Measurements from ENCODE around the gene LRPPRC. TPM values are rescaled to one million over a fixed set of nuclear protein-coding genes. Genes with fewer than 3 reads are reported as not detected.

LRPPRC gene
- total and polyA plus RNA-seq, 4 experiments from 2014 or later = 41.0 to 65.3 (median 52.7) TPM

DNA sequence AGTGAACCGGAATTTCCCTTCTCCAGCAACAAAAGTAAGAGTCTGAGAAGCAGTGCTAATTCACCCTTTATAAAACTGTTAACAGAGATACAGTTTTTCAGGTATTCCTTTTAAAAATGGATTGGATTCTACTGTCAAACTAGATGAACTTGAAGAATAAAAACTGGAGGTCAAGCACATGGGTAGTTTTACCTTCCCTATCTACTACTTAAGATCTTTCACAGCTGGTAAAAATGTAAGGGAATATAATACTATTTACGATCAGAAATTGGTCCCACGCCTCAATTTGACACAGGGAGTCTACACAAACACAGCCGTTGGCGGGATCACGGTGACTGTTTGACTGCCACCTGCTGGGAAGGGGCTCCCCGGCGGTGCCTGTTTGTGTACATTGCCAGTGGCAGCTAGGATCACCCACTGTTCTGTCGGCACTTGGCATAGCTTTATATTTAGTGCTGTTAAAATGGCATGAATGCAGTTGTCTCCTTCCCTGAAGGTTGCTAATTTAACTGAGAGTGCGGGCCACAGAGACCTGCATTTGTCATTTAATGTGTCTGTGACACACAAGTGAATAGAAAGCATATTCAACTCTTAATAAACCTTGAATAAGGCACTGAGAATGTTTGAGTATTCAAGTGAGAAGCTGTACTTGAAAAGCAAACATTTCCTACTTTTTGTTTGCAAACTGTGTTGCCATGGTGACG lies 97.5 kb downstream of the LRPPRC start:
- Mint-ChIP-seq H3K36me3 (peaks cover 46 to 68% of the 10 kb centered on the region in 2 donors), H3K9me3 (no peaks in the 10 kb centered on the region)
- intact Hi-C loops (cut with micrococcal nuclease) = no loop called here

DNA sequence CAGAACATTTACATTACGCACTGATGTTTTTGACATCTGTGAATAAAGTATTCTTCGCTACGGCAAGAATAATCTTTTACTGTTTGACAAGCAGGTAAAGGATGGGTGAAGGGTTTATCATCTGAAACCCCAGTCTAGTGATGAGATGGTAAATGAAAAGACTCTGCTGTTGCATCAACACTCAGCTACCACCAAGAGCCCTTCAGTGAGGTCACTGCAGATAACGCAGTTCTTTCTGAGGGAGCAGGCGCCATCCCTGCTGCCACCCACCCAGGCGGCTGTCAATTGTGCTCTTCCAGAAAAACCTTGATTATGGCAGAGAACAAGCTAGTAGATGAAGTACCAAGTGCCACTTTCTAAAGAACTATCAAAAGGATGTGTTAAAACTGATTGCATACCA lies 98.3 kb downstream of the LRPPRC start:
- no peaks in the 10 kb centered on the region for H3K9me3 Mint-ChIP-seq
- H3K9me3 ChIP-seq (ENCODE audit: control insufficient read depth in 1 of 2, low read length in 2 of 2) = no peaks in the 10 kb centered on the region
- no peak overlapping the region for H3K4me3 Mint-ChIP-seq
- peaks cover 50 to 70% of the 10 kb centered on the region in 2 donors for H3K36me3 Mint-ChIP-seq
- no peak overlapping the region for H3K4me3 ChIP-seq (ENCODE audit: low read length in 2 of 2)
- H3K27ac Mint-ChIP-seq = peak overlapping the region in 1 of 7 donors; percentile 37
- H3K36me3 ChIP-seq (ENCODE audit: insufficient read depth, low read length) = peaks cover 22% of the 10 kb centered on the region
- no peaks in the 10 kb centered on the region for H3K4me1 ChIP-seq (ENCODE audit: insufficient read depth, low read length)
- intact Hi-C loops (cut with micrococcal nuclease) = no loop called here
- H3K27me3 Mint-ChIP-seq = no peaks in the 10 kb centered on the region
- no peak overlapping the region for H3K27ac ChIP-seq (ENCODE audit: low read depth, low read length)
- no peaks in the 10 kb centered on the region for H3K4me1 Mint-ChIP-seq
- ChIA-PET POLR2A (ENCODE audit: partially characterized antibody) (no interaction called here), CTCF (ENCODE audit: partially characterized antibody) (no interaction called here)
- H3K27me3 ChIP-seq (ENCODE audit: insufficient read depth, low read length) = no peaks in the 10 kb centered on the region
- no peak for DNase-seq

More for the DNA sequence above, 97.5 kb downstream of the LRPPRC start:
- Mint-ChIP-seq H3K4me3 (no peak overlapping the region), H3K27me3 (no peaks in the 10 kb centered on the region), H3K27ac (no peak overlapping the region), H3K4me1 (no peaks in the 10 kb centered on the region)
- H3K36me3 ChIP-seq (ENCODE audit: insufficient read depth, low read length) = peaks cover 18% of the 10 kb centered on the region
- no peaks in the 10 kb centered on the region for H3K4me1 ChIP-seq (ENCODE audit: insufficient read depth, low read length)
- H3K27ac ChIP-seq (ENCODE audit: low read depth, low read length) = no peak overlapping the region
- CTCF ChIA-PET (ENCODE audit: partially characterized antibody) = no interaction called here
- no peak overlapping the region for H3K4me3 ChIP-seq (ENCODE audit: low read length in 2 of 2)
- H3K27me3 ChIP-seq (ENCODE audit: insufficient read depth, low read length) = no peaks in the 10 kb centered on the region
- no peak for DNase-seq
- no peaks in the 10 kb centered on the region for H3K9me3 ChIP-seq (ENCODE audit: control insufficient read depth in 1 of 2, low read length in 2 of 2)
- POLR2A ChIA-PET (ENCODE audit: partially characterized antibody) = no interaction called here

DNA sequence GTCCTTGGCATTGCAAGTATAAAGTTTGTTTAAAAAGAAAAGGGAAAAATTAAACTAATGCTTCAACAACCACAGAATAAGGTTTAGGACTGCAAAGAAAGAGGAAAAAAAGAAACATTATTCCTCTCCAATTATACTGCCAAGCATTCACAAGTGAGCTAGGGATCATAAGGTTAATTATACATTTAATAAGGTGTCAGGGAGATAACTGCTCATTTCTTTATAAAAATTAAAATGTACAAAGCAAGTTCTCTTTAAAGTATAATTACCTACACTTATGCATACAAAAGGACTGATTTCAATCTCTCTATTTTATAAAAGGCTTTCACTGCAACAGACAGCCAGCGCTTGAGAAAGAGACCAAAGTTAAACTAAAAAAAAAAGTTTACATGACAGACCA lies 98.9 kb downstream of the LRPPRC start:
- ChIA-PET POLR2A (ENCODE audit: partially characterized antibody) (no interaction called here), CTCF (ENCODE audit: partially characterized antibody) (no interaction called here)
- Histone ChIP-seq H3K27ac (ENCODE audit: low read depth, low read length) (no peak overlapping the region), H3K36me3 (ENCODE audit: insufficient read depth, low read length) (peaks cover 26% of the 10 kb centered on the region), H3K4me3 (ENCODE audit: low read length in 2 of 2) (no peak overlapping the region), H3K9me3 (ENCODE audit: control insufficient read depth in 1 of 2, low read length in 2 of 2) (no peaks in the 10 kb centered on the region), H3K4me1 (ENCODE audit: insufficient read depth, low read length) (no peaks in the 10 kb centered on the region), H3K27me3 (ENCODE audit: insufficient read depth, low read length) (no peaks in the 10 kb centered on the region)
- Mint-ChIP-seq H3K9me3 (no peaks in the 10 kb centered on the region), H3K4me1 (no peaks in the 10 kb centered on the region), H3K36me3 (peaks cover 54 to 74% of the 10 kb centered on the region in 2 donors), H3K4me3 (no peak overlapping the region), H3K27ac (peak overlapping the region in 1 of 7 donors; percentile 10), H3K27me3 (no peaks in the 10 kb centered on the region)
- no peak for DNase-seq
- intact Hi-C loops (cut with micrococcal nuclease) = no loop called here

DNA sequence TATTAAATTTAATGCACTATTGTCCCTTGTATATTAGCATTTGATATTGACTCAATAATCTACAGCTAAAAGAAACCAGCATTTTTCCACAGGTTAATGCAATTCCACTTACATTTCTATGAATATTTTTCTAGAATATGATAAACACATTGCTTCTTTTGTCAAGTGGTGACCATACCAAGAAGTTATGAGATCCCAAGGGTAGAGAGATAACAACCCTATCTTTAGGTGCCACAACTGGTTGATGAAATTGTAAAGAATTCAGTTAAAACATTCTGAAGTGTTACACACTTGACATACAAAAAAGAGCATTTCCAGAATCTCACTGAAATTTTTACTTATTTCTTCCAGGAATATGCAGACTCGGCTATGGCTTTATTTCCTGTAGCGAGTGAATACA lies 101.0 kb downstream of the LRPPRC start:
- Mint-ChIP-seq H3K27me3 (no peaks in the 10 kb centered on the region), H3K27ac (no peak overlapping the region), H3K4me1 (no peaks in the 10 kb centered on the region), H3K36me3 (peaks cover 62 to 84% of the 10 kb centered on the region in 2 donors), H3K4me3 (no peak overlapping the region), H3K9me3 (peaks cover 0 to 2% (median 0%) of the 10 kb centered on the region in 8 donors)
- H3K4me1 ChIP-seq (ENCODE audit: insufficient read depth, low read length) = no peaks in the 10 kb centered on the region
- POLR2A ChIA-PET (ENCODE audit: partially characterized antibody) = interaction anchor here (1.0 kb wide), 1 partner anchor 8 kb away, joined by 3 read pairs; no protein-coding TSS in a partner anchor
- H3K36me3 ChIP-seq (ENCODE audit: insufficient read depth, low read length) = peaks cover 38% of the 10 kb centered on the region
- H3K4me3 ChIP-seq (ENCODE audit: low read length in 2 of 2) = no peak overlapping the region
- no peaks in the 10 kb centered on the region for H3K9me3 ChIP-seq (ENCODE audit: control insufficient read depth in 1 of 2, low read length in 2 of 2)
- no peak overlapping the region for H3K27ac ChIP-seq (ENCODE audit: low read depth, low read length)
- intact Hi-C loops (cut with micrococcal nuclease) = no loop called here
- CTCF ChIA-PET (ENCODE audit: partially characterized antibody) = no interaction called here
- H3K27me3 ChIP-seq (ENCODE audit: insufficient read depth, low read length) = no peaks in the 10 kb centered on the region
- no peak for DNase-seq

DNA sequence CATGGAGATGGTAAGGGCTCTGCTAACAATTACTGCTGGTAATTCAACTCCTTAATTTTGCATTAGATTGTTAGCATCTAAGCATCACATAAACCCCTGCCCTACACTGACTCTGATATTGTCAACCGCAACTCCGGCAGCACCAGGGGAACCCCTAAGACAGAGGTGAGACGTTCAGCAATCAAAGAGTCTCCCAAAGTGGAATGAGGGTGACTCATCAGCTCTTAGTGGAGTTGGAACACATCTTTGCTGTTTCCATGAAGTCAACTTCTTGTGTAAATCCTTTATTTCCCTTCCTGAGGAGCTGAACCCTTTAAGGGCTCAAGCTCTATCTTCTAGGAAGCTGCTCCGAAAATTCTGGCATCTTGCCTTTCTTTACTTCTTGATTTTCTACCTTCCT lies 104.9 kb downstream of the LRPPRC start:
- no peaks in the 10 kb centered on the region for H3K27me3 ChIP-seq (ENCODE audit: insufficient read depth, low read length)
- H3K9me3 ChIP-seq (ENCODE audit: control insufficient read depth in 1 of 2, low read length in 2 of 2) = no peaks in the 10 kb centered on the region
- Mint-ChIP-seq H3K9me3 (peaks cover 0 to 2% (median 0%) of the 10 kb centered on the region in 8 donors), H3K27ac (no peak overlapping the region), H3K4me1 (no peaks in the 10 kb centered on the region), H3K36me3 (peaks cover 54 to 82% of the 10 kb centered on the region in 2 donors), H3K27me3 (no peaks in the 10 kb centered on the region), H3K4me3 (no peak overlapping the region)
- no peaks in the 10 kb centered on the region for H3K4me1 ChIP-seq (ENCODE audit: insufficient read depth, low read length)
- no peak overlapping the region for H3K4me3 ChIP-seq (ENCODE audit: low read length in 2 of 2)
- intact Hi-C loops (cut with micrococcal nuclease) = no loop called here
- ChIA-PET CTCF (ENCODE audit: partially characterized antibody) (no interaction called here), POLR2A (ENCODE audit: partially characterized antibody) (no interaction called here)
- H3K36me3 ChIP-seq (ENCODE audit: insufficient read depth, low read length) = peaks cover 43% of the 10 kb centered on the region
- no peak overlapping the region for H3K27ac ChIP-seq (ENCODE audit: low read depth, low read length)
- no peak for DNase-seq

DNA sequence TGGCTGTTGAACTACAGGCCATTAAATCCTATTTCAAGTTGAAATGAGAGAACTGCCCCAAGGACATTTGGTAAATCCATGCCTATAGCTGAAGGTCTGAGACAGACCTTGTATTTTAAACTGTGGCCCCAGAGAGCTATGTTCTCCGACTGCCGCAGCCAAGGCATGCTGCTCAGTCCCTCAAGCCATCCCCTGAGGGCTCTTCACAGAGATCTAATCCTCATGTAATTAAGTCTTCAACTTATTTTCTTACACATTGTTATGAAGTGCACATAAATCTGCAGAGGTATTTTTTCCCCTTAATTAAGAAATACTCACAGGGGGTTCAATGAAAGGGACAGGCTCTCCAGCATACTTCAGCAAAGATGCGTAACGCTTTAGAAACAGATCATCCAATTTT lies 106.4 kb downstream of the LRPPRC start:
- Mint-ChIP-seq H3K9me3 (peaks cover 0 to 2% (median 0%) of the 10 kb centered on the region in 8 donors), H3K36me3 (peaks cover 57 to 74% of the 10 kb centered on the region in 2 donors), H3K27me3 (no peaks in the 10 kb centered on the region), H3K4me3 (no peak overlapping the region), H3K27ac (no peak overlapping the region), H3K4me1 (no peaks in the 10 kb centered on the region)
- no peak for DNase-seq
- POLR2A ChIA-PET (ENCODE audit: partially characterized antibody) = no interaction called here
- Histone ChIP-seq H3K9me3 (ENCODE audit: control insufficient read depth in 1 of 2, low read length in 2 of 2) (no peaks in the 10 kb centered on the region), H3K27ac (ENCODE audit: low read depth, low read length) (no peak overlapping the region), H3K27me3 (ENCODE audit: insufficient read depth, low read length) (no peaks in the 10 kb centered on the region), H3K4me1 (ENCODE audit: insufficient read depth, low read length) (no peaks in the 10 kb centered on the region), H3K36me3 (ENCODE audit: insufficient read depth, low read length) (peaks cover 43% of the 10 kb centered on the region), H3K4me3 (ENCODE audit: low read length in 2 of 2) (no peak overlapping the region)
- CTCF ChIA-PET (ENCODE audit: partially characterized antibody) = interaction anchor here (0.7 kb wide), 1 partner anchor 8 kb away, joined by 3 read pairs; no protein-coding TSS in a partner anchor
- intact Hi-C loops (cut with micrococcal nuclease) = no loop called here

DNA sequence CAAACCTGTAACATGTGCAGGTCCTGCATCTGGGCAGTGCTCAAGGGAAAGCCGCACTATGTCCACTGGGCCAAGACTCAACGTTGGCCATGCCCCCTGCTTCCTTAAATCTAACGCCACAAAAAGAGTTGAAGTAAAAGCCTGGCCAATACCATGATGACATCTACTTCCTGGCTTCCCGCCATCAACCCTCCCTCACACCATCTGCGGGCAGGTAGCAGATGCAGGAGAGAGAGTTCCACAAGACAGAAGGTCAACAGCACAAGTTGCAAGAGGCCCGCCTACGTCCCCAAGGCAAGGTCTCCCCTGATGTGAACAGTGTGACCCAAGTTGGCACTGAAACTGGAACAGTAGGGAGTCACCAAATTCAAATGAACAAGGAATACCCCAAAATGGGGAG lies 108.6 kb downstream of the LRPPRC start:
- Mint-ChIP-seq H3K27me3 (no peaks in the 10 kb centered on the region), H3K36me3 (peaks cover 39 to 55% of the 10 kb centered on the region in 2 donors), H3K9me3 (peaks cover 0 to 2% (median 0%) of the 10 kb centered on the region in 8 donors), H3K27ac (no peak overlapping the region), H3K4me1 (no peaks in the 10 kb centered on the region), H3K4me3 (no peak overlapping the region)
- Histone ChIP-seq H3K27me3 (ENCODE audit: insufficient read depth, low read length) (no peaks in the 10 kb centered on the region), H3K9me3 (ENCODE audit: control insufficient read depth in 1 of 2, low read length in 2 of 2) (no peaks in the 10 kb centered on the region), H3K27ac (ENCODE audit: low read depth, low read length) (no peak overlapping the region), H3K4me3 (ENCODE audit: low read length in 2 of 2) (no peak overlapping the region), H3K4me1 (ENCODE audit: insufficient read depth, low read length) (no peaks in the 10 kb centered on the region), H3K36me3 (ENCODE audit: insufficient read depth, low read length) (peaks cover 36% of the 10 kb centered on the region)
- ChIA-PET CTCF (ENCODE audit: partially characterized antibody) (no interaction called here), POLR2A (ENCODE audit: partially characterized antibody) (no interaction called here)
- no peak for DNase-seq
- intact Hi-C loops (cut with micrococcal nuclease) = no loop called here

Data from CD4-positive, alpha-beta memory T cell (primary cell).